Fibroblast of villous mesenchyme (primary cell): ENCODE results near the gene TGIF2LY. TPM values are rescaled to one million over a fixed set of nuclear protein-coding genes. Genes with fewer than 3 reads are reported as not detected.
"Not testable (repeated sequence)": the region's sequence is repeated elsewhere in the genome, so short reads cannot be mapped to it uniquely, and the experiment has no call there.

Source experiments
- DNase-seq: peaks from one replicate; pipeline ENCODE4 v3.0.0-alpha.2; 2010; ENCODE audit warnings: low read depth
- H3K4me3 ChIP-seq: 2 replicates; pipeline ENCODE4 v1.5.1; 2011; ENCODE audit warnings: low read depth, mild to moderate bottlenecking, low read length
- small RNA-seq: library from RNA; depleted of rRNA; stranded (forward); fragments of <200 nt; gene quantifications from one replicate; pipeline ENCODE3, GENCODE V24; 2012
- total RNA-seq: library from RNA; depleted of rRNA; stranded (reverse); fragments of >200 nt; gene quantifications from 2 replicates; pipeline ENCODE4 v1.2.3, GENCODE V29; 2012

Gene TGIF2LY
- total RNA-seq, result not detected in 2 replicates

GRCh38 chrY:3578767-3579166 is at the start of gene TGIF2LY:
Gene TGIF2LY, plus strand, starts transcription at chrY:3579067. Its CDS starts 178 bp downstream, at chrY:3579245.
- not testable (repeated sequence) for DNase-seq, H3K4me3 ChIP-seq

Small RNA genes within 50 kb of the gene (small RNA-seq; reads per million reads assigned to genes)
- not detected for gene PRRC2CP1
